Fibroblast of skin of scalp (primary cell): ENCODE results near the gene RDM1.
A peak's percentile ranks its signal among the peaks of the same experiment; 100 is the strongest.

Experiments
- DNase-seq: peaks from one replicate; pipeline ENCODE4 v3.0.0-alpha.2; 2013

The RDM1 gene

GRCh38 chr17:35932586-35932985, 2.0 kb upstream of the RDM1 start:
- DNase-seq: peak; percentile 33

DNA sequence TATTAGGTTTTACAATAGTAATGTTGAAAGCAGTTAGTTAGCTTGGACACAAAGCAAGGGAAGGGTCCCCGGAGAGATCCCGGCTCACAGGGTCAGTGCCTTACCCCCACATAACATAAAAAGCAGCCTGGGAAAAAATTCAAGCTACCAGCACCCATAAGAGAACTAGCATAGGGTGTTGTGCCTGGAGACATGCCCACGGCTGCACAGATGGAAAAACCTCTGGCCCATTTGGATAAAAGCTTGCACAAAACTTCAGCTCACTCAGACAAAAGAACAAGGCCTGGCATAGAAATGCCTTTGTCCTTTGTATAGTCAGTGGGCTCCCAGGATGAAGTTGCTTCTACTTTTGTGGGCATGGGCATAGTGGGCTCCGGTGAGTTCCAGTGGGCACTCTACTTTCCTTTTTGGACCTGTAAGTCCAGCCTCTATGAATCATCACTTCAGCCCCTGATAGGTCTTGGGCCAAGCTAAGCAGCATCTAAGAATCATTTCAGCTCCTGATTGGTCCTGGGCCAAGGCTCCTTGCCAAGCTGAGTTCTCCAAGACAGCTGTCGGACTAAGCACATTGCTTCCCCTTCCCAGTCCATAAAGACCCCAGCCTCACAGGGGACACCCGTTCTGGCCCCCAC, 1.3 kb upstream of the RDM1 start:
- peak; percentile 15 for DNase-seq

GRCh38 chr17:35927714-35928113, 2.9 kb downstream of the RDM1 start:
- no peak for DNase-seq

- no peak for DNase-seq
Observed at GRCh38 chr17:35923609-35924114, 6.9 kb downstream of the RDM1 start.

DNA sequence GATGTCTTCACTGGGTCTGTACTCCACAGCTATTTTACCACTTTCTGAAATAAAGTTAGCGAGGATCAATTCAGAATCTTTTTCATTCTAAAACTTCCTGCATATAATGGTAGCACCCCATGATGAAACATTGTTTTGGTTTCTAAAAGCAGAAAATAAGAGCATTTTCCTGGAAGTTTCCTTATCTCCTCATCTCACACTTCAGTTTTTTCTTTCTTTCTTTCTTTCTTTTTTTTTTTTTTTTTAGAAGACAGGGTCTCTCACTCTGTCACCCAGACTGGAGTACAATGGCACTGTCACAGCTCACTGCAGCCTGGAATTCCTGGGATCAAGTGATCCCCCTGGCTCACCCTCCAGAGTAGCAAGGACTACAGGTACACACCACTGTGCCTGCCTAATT, 10.3 kb downstream of the RDM1 start:
- no peak for DNase-seq

GRCh38 chr17:35918665-35919064, 11.9 kb downstream of the RDM1 start:
- DNase-seq: no peak

DNA sequence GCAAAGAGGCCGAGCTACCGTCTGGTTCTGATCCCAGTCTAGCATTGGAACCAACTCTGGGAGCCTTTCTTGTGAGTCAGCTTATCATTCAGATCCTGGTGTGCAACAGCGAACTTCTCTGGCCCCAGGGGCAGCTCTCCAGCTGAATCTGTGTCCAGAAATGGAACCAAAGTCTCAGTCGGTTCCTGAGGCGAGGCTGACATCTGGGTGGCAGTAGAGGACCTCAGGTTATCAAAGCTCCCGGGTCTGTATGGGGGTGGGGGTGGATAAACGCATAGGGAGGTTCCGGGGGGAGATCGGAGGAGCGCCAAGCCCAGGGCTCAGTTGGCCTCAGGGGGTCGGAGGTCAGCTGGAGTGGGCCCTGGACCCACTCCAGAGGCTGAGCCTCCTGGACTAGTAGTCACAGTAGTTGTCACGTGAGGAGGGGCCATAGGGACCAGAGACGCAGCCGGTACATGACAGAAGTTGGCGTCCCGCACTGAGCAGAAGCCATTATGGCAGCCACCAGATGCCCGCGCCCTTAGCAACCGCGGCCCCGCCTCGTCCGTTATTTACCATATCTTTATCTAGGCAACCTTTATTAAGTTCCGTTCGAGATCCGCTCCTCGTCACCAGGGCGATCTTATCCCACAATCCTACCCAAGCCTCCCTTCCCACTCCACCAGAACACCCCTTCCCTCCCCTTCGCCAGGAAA, 12.9 kb downstream of the RDM1 start:
- no peak for DNase-seq

DNA sequence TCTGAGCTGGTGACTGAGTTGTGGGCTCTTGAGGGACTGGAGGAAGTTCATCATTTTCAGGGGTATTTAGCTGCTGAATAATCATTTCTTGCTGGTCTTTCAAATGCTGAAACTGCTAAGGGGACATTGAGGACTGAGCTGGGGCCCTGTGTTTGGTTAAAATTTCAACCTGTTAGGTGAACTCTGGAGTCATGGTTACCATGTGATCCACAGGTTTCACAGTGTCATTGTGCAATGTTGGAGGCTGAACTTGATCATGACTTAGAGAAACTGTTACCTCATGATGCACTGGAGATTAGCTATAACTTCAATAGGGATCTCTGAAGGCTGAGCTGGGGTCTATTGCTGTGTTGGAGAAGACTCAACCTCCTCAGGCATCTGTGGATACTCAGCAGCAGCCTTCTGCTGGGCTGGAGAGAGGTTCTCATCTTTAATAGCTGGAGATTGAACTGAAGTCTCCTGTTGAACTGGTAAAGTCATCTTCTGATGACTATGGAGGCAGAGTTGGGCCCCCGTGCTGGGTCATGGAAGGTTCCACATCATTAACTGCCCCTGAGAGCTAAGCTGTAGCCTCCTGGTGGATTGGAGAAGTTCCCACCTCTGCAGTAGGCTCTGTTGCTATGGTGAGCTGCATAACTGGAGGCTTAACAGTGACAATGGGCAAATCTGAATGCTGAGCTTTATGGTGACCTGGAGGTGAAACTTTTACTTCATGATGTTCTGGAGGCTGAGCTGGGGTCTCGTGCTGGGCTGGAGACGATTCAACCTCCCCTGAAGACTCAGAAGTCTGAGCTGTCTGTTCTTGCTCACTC, 15.2 kb downstream of the RDM1 start:
- no peak for DNase-seq

- no peak for DNase-seq
Observed at GRCh38 chr17:35914354-35914753, 16.2 kb downstream of the RDM1 start.

- no peak for DNase-seq
Observed at GRCh38 chr17:35913609-35914008, 17.0 kb downstream of the RDM1 start.

GRCh38 chr17:35912942-35913341, 17.6 kb downstream of the RDM1 start:
- DNase-seq: no peak

GRCh38 chr17:35912339-35912912, 18.1 kb downstream of the RDM1 start:
- DNase-seq: no peak

DNA sequence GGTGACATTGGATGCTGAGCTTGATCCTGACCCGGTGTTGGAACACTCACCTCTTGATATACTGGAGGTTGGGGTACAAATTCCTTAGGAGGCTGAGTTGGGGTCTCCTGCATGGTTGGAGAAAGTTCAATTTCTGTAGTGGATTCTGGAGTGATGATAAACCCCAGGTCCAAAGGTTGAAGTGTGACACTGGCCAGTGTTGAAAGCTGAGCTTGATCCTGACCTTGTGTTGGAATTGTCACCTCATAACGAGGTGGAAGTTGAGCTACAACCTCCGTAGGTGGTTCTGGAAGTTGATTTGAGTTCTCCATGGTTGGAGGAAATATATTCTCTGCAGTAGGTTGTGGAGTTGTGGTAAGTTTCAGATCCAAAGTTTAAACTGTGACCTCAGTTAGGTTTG, 21.2 kb downstream of the RDM1 start:
- no peak for DNase-seq

- DNase-seq: no peak
Observed at GRCh38 chr17:35907691-35908090, 22.9 kb downstream of the RDM1 start.

DNA sequence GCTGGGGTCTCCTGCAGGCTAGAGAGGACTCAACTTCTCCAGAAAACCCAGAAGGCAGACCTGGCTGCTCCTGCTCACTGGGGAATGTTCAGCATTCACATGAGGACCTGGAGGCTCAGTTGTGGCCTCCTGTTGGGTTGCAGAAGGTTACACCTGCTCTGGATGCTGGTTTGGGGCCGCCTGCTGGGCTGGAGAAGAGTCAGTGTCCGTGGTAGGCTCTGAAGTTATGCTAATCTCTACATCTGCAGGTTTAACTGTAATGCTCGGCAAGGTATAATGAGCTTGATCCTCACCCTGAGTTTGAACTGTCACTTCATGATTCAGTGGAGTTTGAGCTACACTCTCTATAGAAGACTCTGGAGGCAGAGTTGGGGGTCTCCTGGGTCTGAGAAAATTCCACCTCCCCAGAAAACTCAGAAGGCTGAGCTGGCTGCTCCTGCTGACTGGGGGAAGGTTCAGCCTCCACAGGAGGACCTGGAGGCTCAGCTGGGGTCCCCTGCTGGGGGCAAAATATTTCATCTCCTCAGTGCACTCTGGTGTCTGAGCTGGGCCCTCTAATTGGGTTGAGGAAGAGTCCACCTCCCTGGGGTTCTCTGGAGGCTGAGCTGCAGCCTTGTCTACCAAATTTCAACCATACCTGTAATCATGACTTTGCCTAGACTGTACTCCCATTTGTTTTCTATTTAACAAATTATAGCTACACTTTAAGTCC, 23.5 kb downstream of the RDM1 start:
- no peak for DNase-seq

DNA sequence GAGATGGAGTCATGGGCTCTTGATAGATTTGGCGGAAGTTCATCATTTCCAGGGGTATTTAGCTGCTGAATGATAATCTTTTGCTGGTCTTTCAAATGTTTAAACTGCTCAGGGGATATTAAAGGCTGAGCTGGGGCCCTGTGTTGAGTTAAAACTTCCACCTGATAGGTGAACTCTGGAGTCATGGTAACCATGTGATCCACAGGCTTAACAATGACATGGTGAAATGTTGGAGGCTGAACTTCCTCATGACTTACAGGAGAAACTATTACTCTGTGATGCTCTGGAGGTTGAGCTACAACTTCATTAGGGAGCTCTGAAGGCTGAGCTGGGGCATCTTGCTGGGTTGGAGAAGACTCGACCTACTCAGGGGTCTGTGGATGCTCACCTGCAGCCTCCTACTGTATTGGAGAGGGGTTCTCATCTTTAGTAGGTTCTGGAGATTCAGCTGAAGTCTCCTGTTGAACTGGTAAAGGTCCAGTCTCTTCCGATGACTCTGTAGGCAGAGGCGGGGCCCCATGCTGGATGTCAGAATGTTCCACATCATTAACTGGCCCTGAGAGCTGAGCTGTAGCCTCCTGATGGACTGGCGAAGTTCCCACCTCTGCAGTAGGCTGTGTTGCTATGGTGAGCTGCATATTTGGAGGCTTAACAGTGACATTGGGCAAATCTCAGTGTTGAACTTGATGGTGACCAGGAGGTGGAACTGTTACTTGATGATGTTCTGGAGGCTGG, 24.2 kb downstream of the RDM1 start:
- DNase-seq: peak; percentile 15

GRCh38 chr17:35903451-35903850, 27.1 kb downstream of the RDM1 start:
- no peak for DNase-seq

- DNase-seq: peak; percentile 29
Observed at GRCh38 chr17:35901631-35902175, 28.9 kb downstream of the RDM1 start.

DNA sequence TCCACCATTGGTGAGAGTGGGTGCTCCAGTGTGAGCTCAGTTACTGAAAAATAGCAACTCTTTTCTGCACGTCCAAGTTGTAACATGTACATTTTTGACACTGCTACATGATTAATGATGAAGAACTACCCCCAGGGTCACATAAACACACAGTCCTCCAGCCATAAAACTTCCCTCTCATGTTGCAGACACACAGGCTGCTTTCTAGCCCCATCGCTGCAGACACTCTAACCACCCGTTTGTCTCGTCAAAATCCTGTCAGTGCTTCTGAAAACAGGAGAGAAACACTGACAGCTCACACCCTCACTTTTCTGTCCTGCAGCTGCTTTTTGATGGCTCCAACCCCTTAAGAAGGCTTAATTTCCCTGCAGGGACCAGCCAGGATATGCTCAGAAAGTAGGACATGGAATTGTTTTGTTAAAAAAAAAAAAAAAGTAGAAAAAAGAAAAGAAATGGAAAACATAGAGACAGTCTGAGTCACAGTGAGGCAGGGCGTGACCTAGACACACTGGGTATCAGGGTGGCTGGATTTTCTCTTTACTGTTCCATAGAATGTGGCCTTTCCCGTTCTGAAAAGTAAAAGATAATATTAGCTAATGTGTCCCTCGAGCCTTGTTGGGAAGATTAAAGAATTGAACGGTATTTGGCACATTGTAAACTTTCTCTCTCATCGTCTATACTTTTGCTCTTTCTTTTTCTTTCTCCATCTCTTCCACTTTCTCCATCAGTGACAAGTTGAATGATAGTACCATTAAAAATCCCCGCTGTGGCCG, 29.7 kb downstream of the RDM1 start:
- DNase-seq: peak; percentile 31

DNA sequence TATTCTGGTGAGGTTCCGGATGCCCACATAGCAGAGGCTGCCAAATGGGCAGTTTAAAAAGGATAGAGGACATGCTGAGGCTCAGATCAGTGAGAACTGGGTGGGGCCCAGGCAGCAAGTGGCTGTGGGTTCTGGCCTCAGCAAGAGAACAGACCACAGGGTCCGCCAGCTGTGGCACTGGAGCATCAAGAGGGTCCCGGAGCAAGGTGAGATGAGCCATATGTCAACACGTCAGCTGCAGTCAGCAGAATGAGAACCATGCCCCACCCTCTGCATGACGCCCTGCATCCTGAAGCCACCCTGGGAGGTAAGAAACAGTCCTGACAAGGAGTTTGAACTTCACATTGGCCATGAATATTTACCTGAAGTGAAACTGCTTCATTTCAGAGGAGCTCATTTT, 30.3 kb downstream of the RDM1 start:
- no peak for DNase-seq
